SKM-1 treated with dmso at 0.1 percent for 144 hours (cell line): ENCODE results near the gene ADGRF1.
"Not testable (repeated sequence)": the region's sequence is repeated elsewhere in the genome, so short reads cannot be mapped to it uniquely, and the experiment has no call there.

Source experiments
- DNase-seq: peaks from one replicate; lab custom pipeline; 2025; ENCODE audit not compliant: unreplicated experiment; lab: John Stamatoyannopoulos, UW

The ADGRF1 gene

GRCh38 chr6:47042275-47042791 lies at the start of gene ADGRF1:
TSS of gene ADGRF1 (minus strand) at chr6:47042332. CDS start at chr6:47029061, 13,271 bp downstream.
- no peak for DNase-seq

GRCh38 chr6:47090881-47091280 lies 48.7 kb upstream of the ADGRF1 start:
- no peak for DNase-seq

GRCh38 chr6:47089473-47089872 lies 47.3 kb upstream of the ADGRF1 start:
- DNase-seq = not testable (repeated sequence)

- DNase-seq = no peak
These were observed 44.1 kb upstream of the ADGRF1 start for GRCh38 chr6:47086051-47086770.

- DNase-seq = no peak
These were observed 42.5 kb upstream of the ADGRF1 start for GRCh38 chr6:47084610-47085009.

GRCh38 chr6:47083586-47084047 lies 41.5 kb upstream of the ADGRF1 start:
- no peak for DNase-seq

GRCh38 chr6:47080083-47080596 lies 38.0 kb upstream of the ADGRF1 start:
- no peak for DNase-seq

GRCh38 chr6:47079638-47080037 lies 37.5 kb upstream of the ADGRF1 start:
- DNase-seq = no peak

GRCh38 chr6:47078991-47079390 lies 36.9 kb upstream of the ADGRF1 start:
- DNase-seq = no peak

GRCh38 chr6:47076422-47077344 lies 34.6 kb upstream of the ADGRF1 start:
- no peak for DNase-seq

GRCh38 chr6:47075741-47076421 lies 33.7 kb upstream of the ADGRF1 start:
- DNase-seq = no peak

GRCh38 chr6:47075168-47075567 lies 33.0 kb upstream of the ADGRF1 start:
- no peak for DNase-seq

GRCh38 chr6:47073125-47074110 lies 31.3 kb upstream of the ADGRF1 start:
- DNase-seq = peak; percentile 52

- DNase-seq = no peak
These were observed 30.5 kb upstream of the ADGRF1 start for GRCh38 chr6:47072667-47073066.

GRCh38 chr6:47071681-47072080 lies 29.5 kb upstream of the ADGRF1 start:
- DNase-seq = no peak

GRCh38 chr6:47070461-47070860 lies 28.3 kb upstream of the ADGRF1 start:
- no peak for DNase-seq

GRCh38 chr6:47069156-47069555 lies 27.0 kb upstream of the ADGRF1 start:
- no peak for DNase-seq

- no peak for DNase-seq
These were observed 24.3 kb upstream of the ADGRF1 start for GRCh38 chr6:47066418-47066817.

- no peak for DNase-seq
These were observed 22.1 kb upstream of the ADGRF1 start for GRCh38 chr6:47064274-47064673.

GRCh38 chr6:47062346-47062745 lies 20.2 kb upstream of the ADGRF1 start:
- no peak for DNase-seq
